Liver (tissue), 9 donors: ENCODE data around the gene MOB3B. TPM values are rescaled to one million over a fixed set of nuclear protein-coding genes. Genes with fewer than 3 reads are reported as not detected.
"Not testable (repeated sequence)": the region's sequence is repeated elsewhere in the genome, so short reads cannot be mapped to it uniquely, and the experiment has no call there.

ENCODE experiments used
- DNase-seq: peaks from one replicate; pipeline ENCODE4 v3.0.0-alpha.2; 2017; ENCODE audit warnings: low spot score
- H3K27ac ChIP-seq, 2 donors: one replicate each; pipeline ENCODE4 v1.7.0; 2013; ENCODE audit warnings: inconsistent platforms in 2 of 2, low read length in 2 of 2, control low read depth in 1 of 2, low read depth in 1 of 2, mild to moderate bottlenecking in 1 of 2
- H3K27me3 ChIP-seq, 4 donors: one replicate each; pipeline versions ENCODE4 v1.6.1 to v1.7.0; 2013; ENCODE audit warnings: low read length in 3 of 4, inconsistent platforms in 1 of 4, mild to moderate bottlenecking in 1 of 4, moderate library complexity in 1 of 4; ENCODE audit not compliant: control insufficient read depth in 4 of 4, insufficient read depth in 4 of 4
- H3K36me3 ChIP-seq, 4 donors: one replicate each; pipeline versions ENCODE4 v1.6.1 to v1.7.0; 2013; ENCODE audit warnings: low read length in 3 of 4, mild to moderate bottlenecking in 3 of 4, low read depth in 1 of 4, moderate library complexity in 1 of 4; ENCODE audit not compliant: control insufficient read depth in 4 of 4, insufficient read depth in 3 of 4
- H3K4me1 ChIP-seq, 4 donors: one replicate each; pipeline versions ENCODE4 v1.6.1 to v1.7.0; 2013; ENCODE audit warnings: low read length in 3 of 4, mild to moderate bottlenecking in 3 of 4, moderate library complexity in 1 of 4; ENCODE audit not compliant: control insufficient read depth in 4 of 4, insufficient read depth in 4 of 4
- H3K4me3 ChIP-seq, 3 donors: one replicate each; pipeline versions ENCODE4 v1.6.1 to v1.7.0; 2013; ENCODE audit warnings: low read length in 3 of 3, control low read depth in 1 of 3, low read depth in 1 of 3, mild to moderate bottlenecking in 1 of 3
- H3K9ac ChIP-seq, 2 donors: one replicate each; pipeline ENCODE4 v1.7.0; 2013; ENCODE audit warnings: low read length in 2 of 2, mild to moderate bottlenecking in 2 of 2, moderate library complexity in 2 of 2, control low read depth in 1 of 2, low read depth in 1 of 2
- H3K9me3 ChIP-seq, 4 donors: one replicate each; pipeline versions ENCODE4 v1.6.1 to v1.7.0; 2013; ENCODE audit warnings: low read length in 3 of 4; ENCODE audit not compliant: control insufficient read depth in 4 of 4
- ATF3 ChIP-seq: IDR thresholded peaks from 2 replicates; pipeline ENCODE4 v1.6.1; 2016; ENCODE audit warnings: antibody characterized with exemption
- CTCF ChIP-seq: fragments of 150-350 bp; IDR thresholded peaks from 2 replicates; pipeline ENCODE4 v1.5.1; 2017; ENCODE audit warnings: improper control_type of control experiment, low read depth, low read length; ENCODE audit not compliant: missing input control
- EGR1 ChIP-seq, 2 donors: IDR thresholded peaks; 2 replicates each; pipeline ENCODE4 v1.6.1; 2016 to 2018; ENCODE audit warnings: antibody characterized with exemption in 2 of 2, low read depth in 2 of 2
- FOXA1 ChIP-seq: IDR thresholded peaks from 2 replicates; pipeline ENCODE4 v1.6.1; 2016; ENCODE audit warnings: antibody characterized with exemption
- GABPA ChIP-seq, 2 donors: IDR thresholded peaks in 1 of 2; conservative IDR thresholded peaks in 1 of 2; 2 replicates each; pipeline ENCODE4 v1.6.1; 2016; ENCODE audit warnings: antibody characterized with exemption in 2 of 2, mild to moderate bottlenecking in 1 of 2, moderate library complexity in 1 of 2
- HNF4A ChIP-seq, 2 donors: conservative IDR thresholded peaks; 2 replicates each; pipeline ENCODE4 v1.6.1; 2016; ENCODE audit warnings: antibody characterized with exemption in 2 of 2, mild to moderate bottlenecking in 2 of 2
- HNF4G ChIP-seq: IDR thresholded peaks from 2 replicates; pipeline ENCODE4 v1.6.1; 2016; ENCODE audit warnings: antibody characterized with exemption
- JUND ChIP-seq, 2 donors: IDR thresholded peaks; 2 replicates each; pipeline ENCODE4 v1.6.1; 2016; ENCODE audit warnings: antibody characterized with exemption in 2 of 2
- MAX ChIP-seq: IDR thresholded peaks from 2 replicates; pipeline ENCODE4 v1.6.1; 2016; ENCODE audit warnings: antibody characterized with exemption
- NR2F2 ChIP-seq: IDR thresholded peaks from 2 replicates; pipeline ENCODE4 v1.6.1; 2016; ENCODE audit warnings: antibody characterized with exemption
- RAD21 ChIP-seq, 2 donors: IDR thresholded peaks; 2 replicates each; pipeline ENCODE4 v1.6.1; 2016; ENCODE audit warnings: antibody characterized with exemption in 2 of 2, mild to moderate bottlenecking in 2 of 2
- REST ChIP-seq: IDR thresholded peaks from 2 replicates; pipeline ENCODE4 v1.6.1; 2016; ENCODE audit warnings: antibody characterized with exemption, mild to moderate bottlenecking
- RXRA ChIP-seq, 2 donors: IDR thresholded peaks; 2 replicates each; pipeline ENCODE4 v1.6.1; 2017 to 2018; ENCODE audit warnings: antibody characterized with exemption in 2 of 2, mild to moderate bottlenecking in 1 of 2
- SP1 ChIP-seq: IDR thresholded peaks from 2 replicates; pipeline ENCODE4 v1.6.1; 2018; ENCODE audit warnings: antibody characterized with exemption, mild to moderate bottlenecking
- TAF1 ChIP-seq: conservative IDR thresholded peaks from 2 replicates; pipeline ENCODE4 v1.6.1; 2016; ENCODE audit warnings: antibody characterized with exemption, mild to moderate bottlenecking
- YY1 ChIP-seq: IDR thresholded peaks from 2 replicates; pipeline ENCODE4 v1.6.1; 2016; ENCODE audit warnings: antibody characterized with exemption, mild to moderate bottlenecking
- ZBTB33 ChIP-seq: IDR thresholded peaks from 2 replicates; pipeline ENCODE4 v1.6.1; 2016; ENCODE audit warnings: antibody characterized with exemption
- WGBS: extraction: QIAGEN DNeasy Blood & Tissue Kit; methylation state at CpG from one replicate; pipeline ENCODE4 v1.1.7; 2013; 5-methylcytosine and 5-hydroxymethylcytosine counted together
- polyA plus RNA-seq, 2 donors: library from polyadenylated mRNA; stranded (reverse) in 1 of 2; unstranded in 1 of 2; fragments of 200-250 nt in 1 of 2; fragments of >200 nt in 1 of 2; fragmentation: Nextera tagmentation in 1 of 2; extraction: Ambion mirVana in 1 of 2; gene quantifications; one replicate each; pipeline versions ENCODE4 v1.2.1 to v1.2.3, GENCODE V29; 2013 to 2015
- total RNA-seq, 2 donors: library from RNA; depleted of rRNA; stranded (reverse); fragments of >200 nt; gene quantifications; one replicate each; pipeline ENCODE4 v1.2.3, GENCODE V29; 2014
- donor health status: healthy.
- donor health status: healthy.
- donor health status: healthy.
- donor health status: healthy.
- donor health status: healthy.

The MOB3B gene
- total and polyA plus RNA-seq, 4 donors: 0.36 to 1.1 (median 0.76) TPM

- H3K9ac ChIP-seq: no peak overlapping the region
- H3K27me3 ChIP-seq: no peaks in the 10 kb centered on the region
- H3K36me3 ChIP-seq: no peaks in the 10 kb centered on the region
- H3K4me3 ChIP-seq: no peak overlapping the region
- no peak for DNase-seq
- no peaks in the 10 kb centered on the region for H3K9me3 ChIP-seq
- no peaks in the 10 kb centered on the region for H3K4me1 ChIP-seq
- TF ChIP-seq RAD21 (IDR thresholded peaks at IDR 0.05): no peak
- no peak for TF ChIP-seq GABPA (IDR thresholded peaks at IDR 0.05 in 1 of 2, conservative IDR thresholded peaks at IDR 0.05 in 1 of 2)
- TF ChIP-seq NR2F2: no peak
- no peak for TF ChIP-seq REST
- TF ChIP-seq HNF4G: no peak
- no peak overlapping the region for H3K27ac ChIP-seq
Observed at GRCh38 chr9:27504259-27504658, 25.4 kb downstream of the MOB3B start.

- no peaks in the 10 kb centered on the region for H3K4me1 ChIP-seq
- H3K9me3 ChIP-seq: no peaks in the 10 kb centered on the region
- no peak overlapping the region for H3K27ac ChIP-seq
- WGBS: 94% methylated on average over 4 of the region's 4 CpGs
- no peak overlapping the region for H3K4me3 ChIP-seq
- no peaks in the 10 kb centered on the region for H3K27me3 ChIP-seq
- H3K9ac ChIP-seq: no peak overlapping the region
- no peak for DNase-seq
- TF ChIP-seq FOXA1 (no peak), HNF4G (no peak), REST (no peak), YY1 (no peak), EGR1 (IDR thresholded peaks at IDR 0.05; ENCODE audit: low read depth in 2 of 2) (no peak), JUND (IDR thresholded peaks at IDR 0.05) (no peak), RAD21 (IDR thresholded peaks at IDR 0.05) (no peak), ZBTB33 (no peak), RXRA (IDR thresholded peaks at IDR 0.05) (no peak), SP1 (no peak), TAF1 (no peak), ATF3 (no peak), NR2F2 (no peak), MAX (no peak), CTCF (no peak), HNF4A (conservative IDR thresholded peaks at IDR 0.05) (no peak)
- H3K36me3 ChIP-seq: no peaks in the 10 kb centered on the region
Observed at GRCh38 chr9:27503623-27504022, 26.0 kb downstream of the MOB3B start.

GRCh38 chr9:27500902-27501301 lies 28.7 kb downstream of the MOB3B start:
- not testable (repeated sequence) for H3K9me3 ChIP-seq, H3K27me3 ChIP-seq, H3K4me1 ChIP-seq, DNase-seq, H3K9ac ChIP-seq, H3K36me3 ChIP-seq, H3K27ac ChIP-seq, H3K4me3 ChIP-seq
- WGBS: 94% methylated on average over 3 of the region's 3 CpGs
